SH-SY5Y (cell line): ENCODE data around the gene MFAP3L.

Source experiments
- GATA2 ChIP-seq: IDR thresholded peaks from 2 replicates; pipeline ENCODE4 v1.6.1; 2011; ENCODE audit warnings: mild to moderate bottlenecking, low read depth, low read length
- GATA3 ChIP-seq: IDR thresholded peaks from 2 replicates; pipeline ENCODE4 v1.6.1; 2011; ENCODE audit warnings: low read depth, mild to moderate bottlenecking, low read length, moderate library complexity

The MFAP3L gene

DNA sequence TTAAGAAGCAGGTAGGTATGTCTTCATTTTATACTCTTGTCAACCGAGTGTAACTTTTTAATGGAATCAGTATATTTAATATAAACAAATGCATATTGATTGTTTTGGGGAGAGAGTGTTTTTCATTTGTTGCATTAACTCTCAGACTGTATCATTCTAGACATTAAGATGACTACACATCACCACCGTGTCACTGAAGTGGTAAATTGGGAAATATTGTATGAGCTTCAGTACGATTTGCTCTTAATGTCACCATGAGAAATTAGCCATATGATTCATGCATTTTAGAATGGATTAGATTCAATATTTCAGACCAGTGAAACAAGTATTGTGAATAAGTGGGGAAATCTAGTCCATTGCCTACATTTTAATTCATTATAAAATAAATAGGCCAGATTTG is 9.7 kb upstream of the MFAP3L start:
- TF ChIP-seq GATA3, result no peak
- TF ChIP-seq GATA2, result no peak

DNA sequence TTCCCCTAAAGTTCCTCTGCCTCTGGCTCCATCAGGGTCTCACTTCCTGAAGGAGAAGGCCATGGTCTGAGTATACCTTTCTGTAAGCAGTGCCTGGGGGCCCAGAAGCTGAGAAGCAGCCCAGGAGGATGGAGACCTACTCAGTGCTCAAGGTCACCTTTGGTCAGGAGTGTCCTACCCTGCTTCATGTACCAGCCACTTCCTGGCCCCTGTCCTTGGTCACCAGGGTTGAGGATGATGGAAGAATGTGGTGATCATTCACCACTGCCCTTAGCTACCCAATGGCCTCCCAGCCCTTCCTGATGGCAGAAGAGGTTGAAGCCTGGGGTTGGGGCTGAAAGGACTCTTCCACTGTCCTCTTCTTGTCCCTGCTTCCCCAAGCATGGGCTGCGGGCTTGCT is 9.0 kb upstream of the MFAP3L start:
- TF ChIP-seq GATA2, result no peak
- no peak for TF ChIP-seq GATA3

- TF ChIP-seq GATA3 (no peak), GATA2 (no peak)
These were observed 7.8 kb upstream of the MFAP3L start for GRCh38 chr4:170033999-170034398.

DNA sequence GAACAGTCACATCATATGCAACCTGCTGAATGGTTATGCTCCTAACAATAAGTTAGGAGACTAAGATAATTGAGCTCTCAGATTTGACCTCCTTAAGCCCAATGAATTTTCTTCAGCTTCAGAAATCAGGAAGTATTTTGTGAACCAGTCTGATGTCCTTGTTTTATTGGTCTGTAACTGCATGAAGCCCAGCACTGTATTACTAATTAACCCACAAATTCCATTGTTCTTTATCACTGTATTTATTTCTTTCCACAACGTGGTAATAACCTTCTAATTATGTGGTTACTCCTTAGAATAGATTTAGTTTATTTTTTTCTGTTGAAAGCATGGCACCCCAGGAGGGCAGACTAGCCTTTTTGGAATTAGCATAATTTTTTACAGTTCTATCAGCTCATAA is 3.9 kb upstream of the MFAP3L start:
- TF ChIP-seq GATA3, result no peak
- TF ChIP-seq GATA2, result no peak

GRCh38 chr4:170027181-170027829 is 1.1 kb upstream of the MFAP3L start:
- TF ChIP-seq GATA3 (no peak), GATA2 (peak; percentile 38; the same call in 1 of the 2 replicates)

DNA sequence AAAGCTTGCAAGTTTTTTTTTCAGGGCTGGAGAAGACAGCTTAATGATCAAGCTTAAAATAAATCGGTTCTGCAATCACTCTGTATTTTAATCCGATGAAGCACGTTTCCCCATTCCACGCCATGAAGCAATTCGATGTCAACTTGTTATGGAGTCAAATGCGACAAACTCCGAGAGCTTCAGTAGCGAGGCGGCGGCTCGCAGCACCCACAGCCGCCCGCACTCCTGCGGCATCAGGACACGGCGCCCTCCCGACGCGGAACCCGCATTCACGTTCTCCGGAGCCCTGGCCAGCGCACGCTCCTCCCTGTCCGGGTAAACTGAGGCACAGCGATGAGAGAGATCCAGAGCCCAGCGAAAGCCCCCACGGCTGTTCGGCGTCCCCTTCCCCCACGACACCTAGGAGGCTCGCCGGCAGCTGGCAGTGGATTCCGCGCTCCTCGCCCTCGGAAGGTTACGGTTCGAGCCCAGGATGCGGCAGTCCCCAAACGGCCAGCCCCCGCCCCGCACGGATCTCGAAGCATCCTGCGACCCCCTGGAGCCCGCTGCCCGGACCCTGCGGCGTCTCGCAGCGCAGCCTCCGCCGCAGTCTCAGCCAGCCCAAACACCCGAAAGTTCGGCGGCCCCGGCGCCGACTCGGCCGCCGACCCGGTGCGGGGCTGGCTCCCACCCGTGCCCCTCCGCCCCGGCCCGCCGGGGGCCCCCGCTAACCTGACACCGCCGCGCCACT is 507 bp downstream of the MFAP3L start:
- no peak for TF ChIP-seq GATA3
- no peak for TF ChIP-seq GATA2

DNA sequence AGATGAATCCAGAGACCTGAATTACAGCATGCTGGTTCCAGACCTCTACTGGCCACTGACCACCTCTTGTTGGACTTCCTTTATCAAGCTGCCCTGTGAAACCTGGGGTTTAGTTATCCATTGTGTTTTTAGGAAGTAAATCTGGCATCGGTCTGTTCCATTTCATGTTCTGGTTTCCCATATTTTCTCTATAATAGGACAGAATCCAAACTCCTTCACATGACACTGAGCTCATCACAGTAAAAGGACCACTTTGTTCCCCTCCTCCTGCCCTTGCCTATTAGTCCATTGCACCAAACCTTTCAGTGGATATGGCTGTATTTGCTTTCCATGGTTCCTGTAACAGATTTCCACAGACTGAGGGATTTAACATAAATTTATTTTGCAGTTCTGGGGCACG is 4.0 kb downstream of the MFAP3L start:
- TF ChIP-seq GATA3, result no peak

DNA sequence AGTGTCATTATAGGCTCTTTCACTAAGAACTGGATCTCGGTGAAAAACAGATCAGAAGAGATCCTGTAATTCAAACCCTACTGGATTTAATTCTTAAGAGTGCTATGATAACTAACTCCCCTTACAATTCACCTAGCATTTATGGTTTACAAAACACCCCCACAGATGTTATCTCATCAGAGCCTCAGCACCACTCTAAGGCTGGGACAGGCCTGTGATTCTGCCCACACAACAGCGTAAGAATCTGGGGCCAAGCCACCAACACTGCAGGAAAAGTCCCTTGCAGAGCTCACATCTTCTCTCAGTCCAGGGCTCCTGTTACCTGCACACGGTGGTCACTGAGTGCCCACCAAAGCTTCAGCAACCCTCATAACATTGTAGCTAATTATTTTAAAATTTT is 8.9 kb downstream of the MFAP3L start:
- no peak for TF ChIP-seq GATA3
- TF ChIP-seq GATA2, result peak; percentile 43; the same call in 1 of the 2 replicates

DNA sequence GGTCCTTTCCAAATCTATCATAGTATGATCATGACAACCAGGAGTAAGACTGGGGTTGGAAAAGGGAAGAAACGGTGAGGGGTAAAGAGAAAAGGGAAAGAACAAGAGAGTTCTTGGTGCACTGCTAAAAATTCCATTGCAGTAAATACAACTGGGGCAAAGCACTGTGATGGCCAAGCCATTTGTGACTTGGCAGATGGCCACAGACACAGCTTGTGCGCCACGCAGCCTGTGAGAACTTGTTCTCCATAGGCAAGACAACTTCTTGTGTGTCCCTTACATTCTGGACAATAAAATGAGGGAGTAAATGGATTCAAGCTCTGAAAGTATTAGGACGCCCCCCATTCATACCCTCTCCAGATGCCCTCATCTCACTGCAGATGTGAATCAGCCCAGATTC is 10.9 kb downstream of the MFAP3L start:
- TF ChIP-seq GATA3 (no peak), GATA2 (no peak)

GRCh38 chr4:170014359-170015011 is 11.7 kb downstream of the MFAP3L start:
- TF ChIP-seq GATA2, result no peak
- no peak for TF ChIP-seq GATA3

GRCh38 chr4:170012629-170012958 is 13.6 kb downstream of the MFAP3L start:
- TF ChIP-seq GATA3, result no peak
- no peak for TF ChIP-seq GATA2

- TF ChIP-seq GATA3 (no peak), GATA2 (no peak)
These were observed 14.1 kb downstream of the MFAP3L start for GRCh38 chr4:170011921-170012628.

DNA sequence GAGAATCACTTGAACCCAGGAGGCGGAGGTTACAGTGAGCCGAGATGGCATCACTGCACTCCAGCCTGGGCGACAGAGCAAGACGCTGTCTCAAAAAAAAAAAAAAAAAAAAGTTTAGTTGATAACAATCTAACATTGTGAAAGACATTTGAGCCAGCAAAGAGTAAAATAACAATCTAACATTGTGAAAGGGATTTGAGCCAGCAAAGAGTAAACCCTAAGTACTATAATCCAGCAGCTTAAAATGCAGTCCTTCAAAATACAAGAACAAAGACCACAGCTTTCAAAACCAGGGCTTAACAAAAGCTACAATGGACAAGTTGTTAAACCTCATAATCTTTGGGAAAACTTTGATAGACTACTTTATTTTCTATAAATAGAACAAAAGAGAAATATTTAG is 16.9 kb downstream of the MFAP3L start:
- TF ChIP-seq GATA3 (no peak), GATA2 (no peak)

- TF ChIP-seq GATA3, result no peak
- no peak for TF ChIP-seq GATA2
These were observed 17.4 kb downstream of the MFAP3L start for GRCh38 chr4:170008801-170009200.
